ENCODE results near the gene HOXC5.
"Not testable (repeated sequence)": the region's sequence is repeated elsewhere in the genome, so short reads cannot be mapped to it uniquely, and the experiment has no call there.

Gene HOXC5

GRCh38 chr12:54075409-54075808, 42.6 kb downstream of the HOXC5 start:
- no peak for DNase-seq

GRCh38 chr12:54075974-54076373, 43.1 kb downstream of the HOXC5 start:
- no peak for DNase-seq

GRCh38 chr12:54077843-54078242, 45.0 kb downstream of the HOXC5 start:
- not testable (repeated sequence) for DNase-seq

DNA sequence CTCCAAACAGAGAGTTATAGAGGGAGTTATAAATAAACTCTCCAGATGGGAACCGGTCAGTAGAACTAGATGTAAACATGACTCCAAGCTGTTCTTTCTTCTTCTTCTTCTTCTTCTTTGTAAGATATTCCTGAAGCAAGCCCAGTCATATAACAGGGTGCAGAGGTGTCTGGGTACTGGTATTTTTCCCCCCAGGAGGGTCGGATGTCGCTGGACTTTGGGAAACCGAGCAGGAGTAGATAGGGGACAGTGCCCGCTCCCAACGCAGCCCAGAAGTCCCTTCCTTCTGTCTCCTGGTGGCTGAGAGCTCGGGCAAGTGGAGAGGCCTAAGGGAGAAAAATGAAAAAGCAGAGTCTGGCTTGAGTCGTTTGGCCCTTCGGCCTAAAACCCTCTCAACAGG, 46.3 kb downstream of the HOXC5 start:
- not testable (repeated sequence) for DNase-seq

DNA sequence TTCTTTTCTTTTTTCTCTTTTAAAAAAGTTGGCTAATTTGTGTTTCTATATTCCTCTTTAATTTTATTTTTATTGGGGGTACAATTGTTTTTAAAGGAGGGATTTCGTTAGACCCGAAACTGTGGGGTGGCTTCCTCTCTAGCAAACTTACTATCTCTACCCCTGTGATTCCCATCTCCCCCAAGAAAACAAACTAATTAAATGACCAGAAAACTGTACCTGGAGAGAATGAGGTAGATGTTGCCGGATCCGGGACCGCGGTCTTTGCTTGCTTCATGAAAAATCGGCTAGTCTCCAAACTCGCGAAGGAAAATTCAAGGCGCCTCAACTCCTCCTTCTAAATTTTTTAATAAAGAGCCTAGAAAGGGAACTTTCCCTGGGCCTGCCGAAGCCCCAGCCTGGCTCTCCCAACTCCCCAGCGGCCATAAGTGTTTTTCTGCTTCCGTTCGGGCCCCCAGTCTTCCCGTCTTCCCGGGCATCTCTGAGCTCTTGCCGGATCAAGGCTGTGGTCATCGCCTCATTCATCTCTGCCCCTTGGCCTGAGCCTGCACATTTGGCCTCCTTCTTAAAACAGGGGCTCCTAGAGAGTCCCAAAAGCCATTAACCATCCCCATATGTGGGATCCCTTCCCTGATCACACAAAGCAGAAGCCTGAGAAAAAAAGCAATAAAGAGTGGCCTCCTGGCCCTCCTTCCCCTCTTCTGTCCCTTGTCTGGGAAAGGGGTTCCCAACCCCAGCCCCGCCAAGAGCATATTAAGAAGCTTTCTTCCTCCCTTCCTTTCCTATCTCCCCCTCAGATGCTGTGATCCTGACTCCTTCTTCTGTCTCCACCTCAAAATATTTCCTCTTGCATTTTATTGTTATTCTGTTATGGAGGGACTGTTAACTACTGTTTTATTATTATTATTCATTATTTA, 47.4 kb downstream of the HOXC5 start:
- DNase-seq, result not testable (repeated sequence)

DNA sequence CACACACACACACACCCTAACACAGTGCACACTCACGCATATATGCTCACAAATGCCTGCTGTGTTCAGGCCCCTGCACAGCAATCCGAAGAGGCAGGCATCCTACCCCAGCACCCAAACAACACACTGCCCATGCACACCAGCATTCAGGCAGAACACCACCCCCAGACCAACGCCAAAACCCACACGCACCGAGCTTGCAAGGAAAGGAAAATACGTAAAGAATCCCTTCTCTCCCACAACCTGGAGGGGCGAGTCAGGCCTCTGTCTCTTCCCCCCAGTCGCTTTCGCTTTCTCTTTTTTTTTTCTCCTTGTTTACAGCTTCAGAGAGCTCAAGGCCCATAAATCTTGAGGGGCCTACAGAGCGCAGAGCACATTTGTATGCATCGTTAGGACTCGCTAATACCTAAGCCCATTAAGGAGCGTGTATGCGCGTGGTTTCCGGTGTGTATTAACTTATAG, 48.2 kb downstream of the HOXC5 start:
- not testable (repeated sequence) for DNase-seq

- not testable (repeated sequence) for DNase-seq
Measured at GRCh38 chr12:54081581-54082396, 48.9 kb downstream of the HOXC5 start.

GRCh38 chr12:54082397-54082892, 49.6 kb downstream of the HOXC5 start:
- no peak for DNase-seq

Measured in NCI-H1436 treated with DMSO at 0.1 percent for 48 hours (cell line).